ENCODE data around the gene DGKB. TPM values are rescaled to one million over a fixed set of nuclear protein-coding genes. Genes with fewer than 3 reads are reported as not detected.

Gene DGKB
- total and polyA plus RNA-seq, 9 donors = under 0.01 to 1.3 (median 0.28) TPM; not detected in 2

DNA sequence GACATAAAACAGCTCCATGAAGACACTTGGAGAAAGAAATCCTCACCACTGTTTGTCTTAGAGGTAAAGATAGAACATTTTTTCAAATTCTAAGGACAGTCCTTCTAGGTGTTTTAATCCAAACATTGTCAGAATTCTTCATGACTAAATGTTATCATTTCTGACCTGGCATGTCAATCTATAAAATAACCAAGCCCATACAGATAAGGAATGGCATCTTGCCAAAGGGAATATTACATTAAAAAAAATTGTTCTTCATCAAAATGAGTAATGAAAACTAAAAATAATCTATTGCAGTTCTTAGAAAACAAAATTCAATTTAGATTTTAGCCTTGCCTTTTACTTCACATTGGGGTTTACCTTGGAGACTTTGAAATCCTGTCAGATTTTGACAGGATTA, 33.6 kb downstream of the DGKB start:
- TF ChIP-seq POLR2A (IDR thresholded peaks at IDR 0.05) = no peak
- TF ChIP-seq, protein P1, sequence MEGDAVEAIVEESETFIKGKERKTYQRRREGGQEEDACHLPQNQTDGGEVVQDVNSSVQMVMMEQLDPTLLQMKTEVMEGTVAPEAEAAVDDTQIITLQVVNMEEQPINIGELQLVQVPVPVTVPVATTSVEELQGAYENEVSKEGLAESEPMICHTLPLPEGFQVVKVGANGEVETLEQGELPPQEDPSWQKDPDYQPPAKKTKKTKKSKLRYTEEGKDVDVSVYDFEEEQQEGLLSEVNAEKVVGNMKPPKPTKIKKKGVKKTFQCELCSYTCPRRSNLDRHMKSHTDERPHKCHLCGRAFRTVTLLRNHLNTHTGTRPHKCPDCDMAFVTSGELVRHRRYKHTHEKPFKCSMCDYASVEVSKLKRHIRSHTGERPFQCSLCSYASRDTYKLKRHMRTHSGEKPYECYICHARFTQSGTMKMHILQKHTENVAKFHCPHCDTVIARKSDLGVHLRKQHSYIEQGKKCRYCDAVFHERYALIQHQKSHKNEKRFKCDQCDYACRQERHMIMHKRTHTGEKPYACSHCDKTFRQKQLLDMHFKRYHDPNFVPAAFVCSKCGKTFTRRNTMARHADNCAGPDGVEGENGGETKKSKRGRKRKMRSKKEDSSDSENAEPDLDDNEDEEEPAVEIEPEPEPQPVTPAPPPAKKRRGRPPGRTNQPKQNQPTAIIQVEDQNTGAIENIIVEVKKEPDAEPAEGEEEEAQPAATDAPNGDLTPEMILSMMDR (IDR thresholded peaks at IDR 0.05) = no peak
- no peak for TF ChIP-seq EP300 (IDR thresholded peaks at IDR 0.05)

GRCh38 chr7:14861456-14861855, 41.1 kb downstream of the DGKB start:
- no peaks in the 10 kb centered on the region for H3K4me1 ChIP-seq (ENCODE audit: insufficient read depth)
- TF ChIP-seq EP300 (IDR thresholded peaks at IDR 0.05) (no peak), POLR2A (IDR thresholded peaks at IDR 0.05) (no peak)
- TF ChIP-seq, protein P1 (IDR thresholded peaks at IDR 0.05) = no peak
- H3K36me3 ChIP-seq = no peaks in the 10 kb centered on the region
- intact Hi-C loops (cut with DNase I) = no loop called here
- no peak overlapping the region for H3K27ac ChIP-seq
- no peaks in the 10 kb centered on the region for H3K9me3 ChIP-seq
- no peak overlapping the region for H3K4me3 ChIP-seq
- H3K27me3 ChIP-seq = no peaks in the 10 kb centered on the region
- 85 to 87% (median 86%) methylated on average over 1 of the region's 1 CpG for WGBS, 3 donors
- DNase-seq = no peak

More for the DNA sequence above, 33.6 kb downstream of the DGKB start:
- no peak overlapping the region for H3K4me3 ChIP-seq
- H3K27ac ChIP-seq = no peak overlapping the region
- intact Hi-C loops (cut with DNase I) = no loop called here
- H3K27me3 ChIP-seq = no peaks in the 10 kb centered on the region
- no peaks in the 10 kb centered on the region for H3K9me3 ChIP-seq
- DNase-seq = no peak
- H3K4me1 ChIP-seq (ENCODE audit: insufficient read depth) = no peaks in the 10 kb centered on the region
- no peaks in the 10 kb centered on the region for H3K36me3 ChIP-seq

DNA sequence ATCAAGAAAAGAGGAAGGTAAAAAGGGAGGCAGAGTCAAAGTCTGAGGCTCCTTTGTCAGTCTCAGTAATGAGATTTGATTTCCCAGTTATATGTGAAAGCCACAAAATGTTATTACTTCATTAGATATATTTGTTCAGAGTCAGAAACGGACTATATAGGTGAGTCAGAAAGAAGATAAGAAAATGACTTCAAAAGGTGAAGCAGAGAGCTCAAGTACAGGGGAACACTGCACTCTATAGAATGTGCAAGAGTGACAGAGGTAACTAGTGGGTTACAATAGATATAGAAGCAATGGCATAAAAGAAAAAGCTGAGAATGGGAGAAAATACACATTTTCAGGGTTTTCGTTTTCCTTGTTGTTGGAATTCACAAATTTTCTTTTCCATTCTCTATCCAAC, 43.3 kb downstream of the DGKB start:
- Histone ChIP-seq H3K36me3 (no peaks in the 10 kb centered on the region), H3K27me3 (no peaks in the 10 kb centered on the region), H3K4me1 (ENCODE audit: insufficient read depth) (no peaks in the 10 kb centered on the region), H3K27ac (no peak overlapping the region), H3K9me3 (no peaks in the 10 kb centered on the region), H3K4me3 (no peak overlapping the region)
- TF ChIP-seq EP300 (IDR thresholded peaks at IDR 0.05) = no peak
- TF ChIP-seq, protein P1 (IDR thresholded peaks at IDR 0.05) = no peak
- no peak for TF ChIP-seq POLR2A (IDR thresholded peaks at IDR 0.05)
- DNase-seq = no peak
- 65 to 71% (median 65%) methylated on average over 2 of the region's 2 CpGs for WGBS, 3 donors
- intact Hi-C loops (cut with DNase I) = no loop called here

- TF ChIP-seq POLR2A (IDR thresholded peaks at IDR 0.05) = no peak
- TF ChIP-seq, protein P1 (IDR thresholded peaks at IDR 0.05) = no peak
- TF ChIP-seq EP300 (IDR thresholded peaks at IDR 0.05) = no peak
Measured at GRCh38 chr7:14858866-14859265, 43.7 kb downstream of the DGKB start.

More at GRCh38 chr7:14858866-14859265, 43.7 kb downstream of the DGKB start:
- H3K36me3 ChIP-seq = no peaks in the 10 kb centered on the region
- H3K27me3 ChIP-seq = no peaks in the 10 kb centered on the region
- no peak for DNase-seq
- no peaks in the 10 kb centered on the region for H3K9me3 ChIP-seq
- intact Hi-C loops (cut with DNase I) = no loop called here
- H3K4me1 ChIP-seq (ENCODE audit: insufficient read depth) = no peaks in the 10 kb centered on the region
- 81 to 85% (median 81%) methylated on average over 2 of the region's 2 CpGs for WGBS, 3 donors
- no peak overlapping the region for H3K4me3 ChIP-seq
- H3K27ac ChIP-seq = no peak overlapping the region

All from ovary (tissue), 9 donors.